ENCODE results near the gene GEMIN4.

GEMIN4 gene

DNA sequence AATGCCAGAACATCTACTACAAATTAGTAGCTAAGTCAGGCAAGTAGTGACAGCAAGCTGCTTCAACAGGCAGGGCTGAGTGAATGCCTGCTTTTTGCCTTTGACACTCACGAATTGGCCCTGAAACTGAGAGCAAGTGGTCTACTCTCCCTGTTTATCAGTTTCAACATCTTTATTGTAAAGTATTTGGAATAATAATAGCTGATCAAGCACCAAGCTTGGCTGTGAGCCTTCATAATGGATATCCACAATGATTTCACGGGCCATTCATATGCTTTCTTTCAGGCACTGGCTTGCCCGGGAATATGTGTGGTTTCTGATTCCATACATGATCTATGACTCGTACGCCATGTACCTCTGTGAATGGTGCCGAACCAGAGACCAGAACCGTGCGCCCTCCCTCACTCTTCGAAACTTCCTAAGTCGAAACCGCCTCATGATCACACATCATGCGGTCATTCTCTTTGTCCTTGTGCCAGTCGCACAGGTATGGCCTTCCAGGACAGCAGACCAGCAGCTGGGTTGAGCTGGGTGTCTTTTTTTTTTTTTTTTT is 14.4 kb downstream of the GEMIN4 start:
- no peak overlapping the region for H3K4me3 ChIP-seq (ENCODE audit: low read depth, low read length)
- DNase-seq (ENCODE audit: low read depth) = no peak
- TF ChIP-seq, protein P1, sequence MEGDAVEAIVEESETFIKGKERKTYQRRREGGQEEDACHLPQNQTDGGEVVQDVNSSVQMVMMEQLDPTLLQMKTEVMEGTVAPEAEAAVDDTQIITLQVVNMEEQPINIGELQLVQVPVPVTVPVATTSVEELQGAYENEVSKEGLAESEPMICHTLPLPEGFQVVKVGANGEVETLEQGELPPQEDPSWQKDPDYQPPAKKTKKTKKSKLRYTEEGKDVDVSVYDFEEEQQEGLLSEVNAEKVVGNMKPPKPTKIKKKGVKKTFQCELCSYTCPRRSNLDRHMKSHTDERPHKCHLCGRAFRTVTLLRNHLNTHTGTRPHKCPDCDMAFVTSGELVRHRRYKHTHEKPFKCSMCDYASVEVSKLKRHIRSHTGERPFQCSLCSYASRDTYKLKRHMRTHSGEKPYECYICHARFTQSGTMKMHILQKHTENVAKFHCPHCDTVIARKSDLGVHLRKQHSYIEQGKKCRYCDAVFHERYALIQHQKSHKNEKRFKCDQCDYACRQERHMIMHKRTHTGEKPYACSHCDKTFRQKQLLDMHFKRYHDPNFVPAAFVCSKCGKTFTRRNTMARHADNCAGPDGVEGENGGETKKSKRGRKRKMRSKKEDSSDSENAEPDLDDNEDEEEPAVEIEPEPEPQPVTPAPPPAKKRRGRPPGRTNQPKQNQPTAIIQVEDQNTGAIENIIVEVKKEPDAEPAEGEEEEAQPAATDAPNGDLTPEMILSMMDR (IDR thresholded peaks at IDR 0.05; ENCODE audit: low read depth, low read length, missing control alignments) = no peak

DNA sequence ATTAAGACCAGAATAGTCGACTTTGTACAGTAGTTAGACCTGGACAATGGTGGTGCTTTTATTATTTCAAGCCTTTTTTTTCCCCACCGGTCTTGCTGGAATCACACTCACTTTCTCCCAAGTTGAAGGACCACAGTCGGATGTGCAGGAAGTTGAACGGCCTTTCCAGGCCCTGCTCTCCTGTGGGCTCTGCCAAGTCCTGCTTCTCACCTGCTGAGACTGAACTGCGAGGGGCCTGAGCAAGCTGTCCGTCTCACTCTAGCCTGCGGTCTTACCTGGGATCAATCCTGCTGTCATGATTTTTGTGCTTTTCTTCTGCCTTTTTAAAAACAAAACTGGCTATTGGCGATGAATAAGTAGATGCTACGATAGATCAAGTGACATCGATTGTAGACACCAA is 18.3 kb downstream of the GEMIN4 start:
- H3K4me3 ChIP-seq (ENCODE audit: low read depth, low read length) = peak overlapping the region; percentile 80
- DNase-seq (ENCODE audit: low read depth) = no peak
- TF ChIP-seq, protein P1 (IDR thresholded peaks at IDR 0.05; ENCODE audit: low read depth, low read length, missing control alignments) = no peak

DNA sequence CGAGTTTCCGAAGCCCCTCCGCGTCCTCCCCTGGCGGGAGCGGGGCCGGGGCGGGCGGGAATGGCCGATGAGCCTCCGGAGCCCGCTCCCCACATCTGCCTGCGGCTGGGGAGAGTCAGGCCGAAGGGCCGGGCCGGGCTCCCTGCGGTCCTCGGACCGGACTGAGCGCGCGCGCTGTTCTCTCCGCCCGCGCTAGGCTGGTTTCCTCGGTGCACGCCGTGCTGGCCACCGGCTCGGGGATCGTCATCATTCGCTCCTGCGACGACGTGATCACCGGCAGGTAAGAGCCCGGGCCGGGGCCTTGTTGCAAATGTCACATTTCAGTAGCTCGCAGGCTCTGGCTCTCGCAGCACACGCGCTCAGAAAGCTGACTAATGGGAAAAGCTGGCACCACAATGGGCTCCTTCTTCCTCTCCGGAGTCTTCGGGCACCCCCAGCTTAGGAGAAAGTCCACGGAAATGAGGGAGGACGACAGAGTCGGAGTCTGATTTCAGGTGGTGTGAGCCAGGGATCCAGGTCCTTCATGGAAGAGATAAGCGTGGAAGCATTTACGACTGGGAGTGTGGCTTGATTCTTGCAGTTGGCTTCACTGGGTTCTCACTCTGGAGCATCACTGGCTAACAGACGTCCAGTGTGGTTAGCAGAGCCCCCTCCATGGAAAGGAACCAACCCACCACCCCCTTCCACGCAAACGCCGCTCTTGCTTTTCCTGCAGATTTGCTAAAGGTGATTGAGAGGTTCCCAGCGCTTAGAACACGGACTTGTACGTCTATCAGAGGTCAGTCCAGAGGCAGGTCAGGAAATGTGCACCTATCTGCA is 19.0 kb downstream of the GEMIN4 start:
- no peak for DNase-seq (ENCODE audit: low read depth)
- TF ChIP-seq, protein P1 (IDR thresholded peaks at IDR 0.05; ENCODE audit: low read depth, low read length, missing control alignments) = no peak

DNA sequence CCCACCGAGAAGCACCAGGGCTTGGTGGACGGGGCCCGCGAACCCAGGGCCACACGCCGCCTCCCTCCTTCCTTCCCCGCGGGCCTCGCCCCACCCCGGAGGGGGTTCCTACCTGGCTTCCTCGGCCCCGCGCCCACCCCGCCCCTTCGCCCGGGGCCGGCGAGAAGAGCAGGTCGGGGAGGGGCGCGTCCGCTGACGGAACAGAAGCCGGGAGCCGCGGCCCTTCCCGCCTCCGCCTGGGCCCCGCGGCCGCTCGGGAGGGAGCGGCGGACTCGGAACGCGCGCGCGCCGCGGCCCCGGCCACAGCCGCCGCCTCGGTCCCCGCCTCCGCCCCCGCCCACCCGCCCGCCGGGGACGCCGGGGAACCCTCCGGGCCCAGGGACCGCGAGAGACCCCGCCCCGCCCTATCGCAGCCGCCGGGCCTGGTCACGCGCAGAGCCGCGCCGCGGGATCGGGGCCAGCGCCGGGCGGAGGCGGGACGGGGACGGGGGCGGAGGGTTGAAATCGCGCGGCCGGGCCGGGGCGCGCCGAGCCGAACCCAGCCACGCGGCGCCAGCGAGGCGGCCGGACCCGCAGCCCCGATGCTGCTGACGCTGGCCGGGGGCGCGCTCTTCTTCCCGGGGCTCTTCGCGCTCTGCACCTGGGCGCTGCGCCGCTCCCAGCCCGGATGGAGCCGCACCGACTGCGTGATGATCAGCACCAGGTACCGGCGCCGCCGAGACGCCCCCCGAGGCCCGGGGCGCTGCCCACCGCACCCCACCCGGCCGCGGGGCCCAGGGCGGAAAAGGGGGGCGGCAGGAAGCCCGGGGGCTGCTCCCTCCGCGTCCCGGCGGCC is 19.8 kb downstream of the GEMIN4 start, which contains the start of gene TLCD3A:
Gene TLCD3A, plus strand, starts transcription at position 530 of the 835 bp plus-strand sequence. Its CDS starts 52 bp downstream, at position 582.
- DNase-seq (ENCODE audit: low read depth) = no peak
- peak within 1 kb of the TSS; percentile 80 for H3K4me3 ChIP-seq (ENCODE audit: low read depth, low read length)
- TF ChIP-seq, protein P1 (IDR thresholded peaks at IDR 0.05; ENCODE audit: low read depth, low read length, missing control alignments) = no peak

More for the DNA sequence above, 19.0 kb downstream of the GEMIN4 start:
- peak overlapping the region; percentile 80 for H3K4me3 ChIP-seq (ENCODE audit: low read depth, low read length)

DNA sequence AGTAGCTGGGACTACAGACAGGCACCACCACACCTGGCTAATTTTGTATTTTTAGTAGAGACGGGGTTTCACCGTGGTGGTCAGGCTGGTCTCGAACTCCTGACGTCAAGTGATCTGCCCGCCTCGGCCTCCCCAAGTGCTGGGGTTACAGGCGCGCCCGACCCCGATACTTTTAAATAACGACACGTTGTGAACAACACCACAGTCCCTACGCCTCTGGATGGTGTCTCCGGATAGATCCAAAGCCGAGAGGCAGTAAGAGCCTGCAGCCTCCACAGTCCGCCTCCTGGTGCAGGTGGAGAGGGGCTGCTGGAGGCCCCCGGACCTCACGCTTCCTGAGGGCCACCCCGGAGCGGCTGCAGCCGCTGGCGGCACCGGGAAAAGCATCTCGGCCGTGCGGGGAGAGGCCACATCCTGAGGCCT is 20.4 kb downstream of the GEMIN4 start:
- TF ChIP-seq, protein P1 (IDR thresholded peaks at IDR 0.05; ENCODE audit: low read depth, low read length, missing control alignments) = no peak
- DNase-seq (ENCODE audit: low read depth) = no peak
- peak overlapping the region; percentile 80 for H3K4me3 ChIP-seq (ENCODE audit: low read depth, low read length)

DNA sequence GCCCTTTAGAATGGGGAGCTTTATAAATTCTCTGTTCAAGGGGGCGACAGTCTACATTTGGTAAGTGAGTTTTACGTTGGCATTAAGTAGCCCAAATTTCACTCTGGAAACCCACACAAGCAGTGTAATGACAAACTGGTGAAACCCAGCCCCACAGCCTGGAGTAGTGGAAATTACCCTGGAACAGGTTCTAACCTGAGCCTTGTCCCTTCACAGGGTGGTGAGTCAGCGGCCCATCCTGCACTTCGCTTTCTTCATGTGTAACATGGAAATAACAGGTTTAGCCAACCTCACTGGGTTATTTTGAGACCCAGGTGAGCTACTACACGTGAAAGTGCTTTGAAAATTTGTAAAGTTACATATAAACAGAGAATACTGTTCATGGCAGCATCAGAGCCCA is 23.2 kb downstream of the GEMIN4 start:
- TF ChIP-seq, protein P1 (IDR thresholded peaks at IDR 0.05; ENCODE audit: low read depth, low read length, missing control alignments) = no peak
- DNase-seq (ENCODE audit: low read depth) = no peak
- H3K4me3 ChIP-seq (ENCODE audit: low read depth, low read length) = no peak overlapping the region
